Fibroblast of the aortic adventitia (primary cell): ENCODE results near the gene LAMA2. TPM values are rescaled to one million over a fixed set of nuclear protein-coding genes. Genes with fewer than 3 reads are reported as not detected.

ENCODE experiments used
- DNase-seq: peaks from one replicate; pipeline ENCODE4 v3.0.0-alpha.2; 2010; ENCODE audit warnings: low read depth
- H3K4me3 ChIP-seq: 2 replicates; pipeline ENCODE4 v1.5.1; 2011; ENCODE audit warnings: low read depth, mild to moderate bottlenecking, control low read depth, low read length, moderate library complexity
- CTCF ChIP-seq: IDR thresholded peaks from 2 replicates; pipeline ENCODE4 v1.5.1; 2011; ENCODE audit warnings: mild to moderate bottlenecking, low read length, control low read depth, inconsistent platforms; ENCODE audit not compliant: insufficient read depth
- total RNA-seq: library from RNA; depleted of rRNA; stranded (reverse); fragments of >200 nt; gene quantifications from 2 replicates; pipeline ENCODE4 v1.2.3, GENCODE V29; 2012; ENCODE audit warnings: low replicate concordance

The LAMA2 gene
- total RNA-seq, 1 donor, result 99.1 TPM

GRCh38 chr6:129264480-129265045, 381.6 kb downstream of the LAMA2 start:
- peak; percentile 36 for DNase-seq
- no peak for TF ChIP-seq CTCF
- H3K4me3 ChIP-seq, result no peak overlapping the region

- DNase-seq, result no peak
- no peak for TF ChIP-seq CTCF
- H3K4me3 ChIP-seq, result no peak overlapping the region
Observed at GRCh38 chr6:129267028-129267427, 384.1 kb downstream of the LAMA2 start.

GRCh38 chr6:129269076-129269475, 386.1 kb downstream of the LAMA2 start:
- TF ChIP-seq CTCF, result no peak
- no peak for DNase-seq
- H3K4me3 ChIP-seq, result no peak overlapping the region

- DNase-seq, result no peak
- TF ChIP-seq CTCF, result no peak
- no peak overlapping the region for H3K4me3 ChIP-seq
Observed at GRCh38 chr6:129269891-129270290, 387.0 kb downstream of the LAMA2 start.

- TF ChIP-seq CTCF, result no peak
- no peak for DNase-seq
Observed at GRCh38 chr6:129270450-129270849, 387.5 kb downstream of the LAMA2 start.

GRCh38 chr6:129273161-129273560, 390.2 kb downstream of the LAMA2 start:
- H3K4me3 ChIP-seq, result no peak overlapping the region
- no peak for TF ChIP-seq CTCF
- DNase-seq, result no peak

More at GRCh38 chr6:129270450-129270849, 387.5 kb downstream of the LAMA2 start:
- H3K4me3 ChIP-seq, result no peak overlapping the region

GRCh38 chr6:129276461-129276860, 393.5 kb downstream of the LAMA2 start:
- H3K4me3 ChIP-seq, result no peak overlapping the region
- DNase-seq, result no peak
- no peak for TF ChIP-seq CTCF
